Measurements from ENCODE around the gene SPEG.

The SPEG gene

DNA sequence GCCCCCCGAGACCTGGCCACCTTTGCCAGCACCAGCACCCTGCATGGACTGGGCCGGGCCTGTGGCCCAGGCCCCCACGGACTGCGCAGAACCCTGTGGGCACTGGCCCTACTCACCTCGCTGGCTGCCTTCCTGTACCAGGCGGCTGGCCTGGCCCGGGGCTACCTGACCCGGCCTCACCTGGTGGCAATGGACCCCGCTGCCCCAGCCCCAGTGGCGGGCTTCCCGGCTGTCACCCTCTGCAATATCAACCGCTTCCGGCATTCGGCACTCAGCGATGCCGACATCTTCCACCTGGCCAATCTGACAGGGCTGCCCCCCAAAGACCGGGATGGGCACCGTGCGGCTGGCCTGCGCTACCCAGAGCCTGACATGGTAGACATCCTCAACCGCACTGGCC, 80.2 kb downstream of the SPEG start:
- Histone ChIP-seq H4K20me1 (ENCODE audit: insufficient read depth, low read length) (no peaks in the 10 kb centered on the region), H3K4me3 (ENCODE audit: low read length) (no peak overlapping the region), H3K4me2 (ENCODE audit: low read length) (no peak overlapping the region), H3K27ac (ENCODE audit: low read length) (no peak overlapping the region), H3K79me2 (ENCODE audit: low read length) (no peaks in the 10 kb centered on the region), H3K9ac (ENCODE audit: low read length) (no peak overlapping the region), H2AFZ (ENCODE audit: low read depth, low read length) (no peak overlapping the region), H3K4me1 (ENCODE audit: low read length) (0 out of 2 replicates have a peak, but pooled peaks cover under 1% of the 10 kb centered on the region), H3K27me3 (ENCODE audit: low read depth, low read length) (peaks cover 24% of the 10 kb centered on the region), H3K36me3 (replicated peaks; ENCODE audit: low read depth, low read length) (no peaks in the 10 kb centered on the region), H3K9me3 (ENCODE audit: insufficient read depth, low read length) (no peaks in the 10 kb centered on the region)
- TF ChIP-seq, protein P1, sequence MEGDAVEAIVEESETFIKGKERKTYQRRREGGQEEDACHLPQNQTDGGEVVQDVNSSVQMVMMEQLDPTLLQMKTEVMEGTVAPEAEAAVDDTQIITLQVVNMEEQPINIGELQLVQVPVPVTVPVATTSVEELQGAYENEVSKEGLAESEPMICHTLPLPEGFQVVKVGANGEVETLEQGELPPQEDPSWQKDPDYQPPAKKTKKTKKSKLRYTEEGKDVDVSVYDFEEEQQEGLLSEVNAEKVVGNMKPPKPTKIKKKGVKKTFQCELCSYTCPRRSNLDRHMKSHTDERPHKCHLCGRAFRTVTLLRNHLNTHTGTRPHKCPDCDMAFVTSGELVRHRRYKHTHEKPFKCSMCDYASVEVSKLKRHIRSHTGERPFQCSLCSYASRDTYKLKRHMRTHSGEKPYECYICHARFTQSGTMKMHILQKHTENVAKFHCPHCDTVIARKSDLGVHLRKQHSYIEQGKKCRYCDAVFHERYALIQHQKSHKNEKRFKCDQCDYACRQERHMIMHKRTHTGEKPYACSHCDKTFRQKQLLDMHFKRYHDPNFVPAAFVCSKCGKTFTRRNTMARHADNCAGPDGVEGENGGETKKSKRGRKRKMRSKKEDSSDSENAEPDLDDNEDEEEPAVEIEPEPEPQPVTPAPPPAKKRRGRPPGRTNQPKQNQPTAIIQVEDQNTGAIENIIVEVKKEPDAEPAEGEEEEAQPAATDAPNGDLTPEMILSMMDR (IDR thresholded peaks at IDR 0.05; ENCODE audit: low read depth, low read length), result no peak
- no peak for TF ChIP-seq EZH2phosphoT487 (IDR thresholded peaks at IDR 0.05; ENCODE audit: low read depth)

DNA sequence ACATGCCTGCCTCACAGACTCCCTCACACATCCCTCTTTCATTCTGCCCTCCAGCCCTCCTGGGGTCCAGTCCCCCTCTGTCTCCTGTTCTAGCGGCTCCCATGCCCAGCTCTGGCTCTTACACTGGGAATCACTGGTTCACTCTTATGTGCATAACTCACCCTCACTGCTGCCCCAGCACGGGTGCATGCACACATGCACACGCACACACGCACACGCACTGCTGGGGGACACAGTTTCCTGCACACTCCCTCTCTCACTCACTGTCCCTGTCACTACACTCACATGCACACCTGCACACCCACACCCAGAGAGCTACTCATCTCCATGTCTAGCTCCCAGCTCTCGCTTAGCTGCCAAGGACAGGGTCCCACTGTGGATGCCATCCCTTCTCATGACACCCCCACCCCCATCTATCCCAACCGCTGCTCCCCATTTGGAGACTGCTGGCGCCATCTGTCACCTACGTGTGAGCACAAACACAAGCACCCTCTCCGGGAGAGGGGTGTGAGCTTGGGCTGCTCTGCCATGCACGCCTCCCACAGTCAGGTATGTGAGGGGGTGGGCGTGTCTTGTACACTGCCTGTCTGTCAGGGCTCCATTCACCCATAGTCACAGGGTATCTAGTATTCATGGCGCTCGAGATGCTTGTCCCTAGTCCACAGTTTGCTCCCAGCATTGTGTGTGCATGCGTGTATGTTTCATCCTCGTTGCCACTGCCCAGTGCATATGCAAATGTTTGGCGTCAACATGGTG, 81.4 kb downstream of the SPEG start:
- Histone ChIP-seq H4K20me1 (ENCODE audit: insufficient read depth, low read length) (no peaks in the 10 kb centered on the region), H2AFZ (ENCODE audit: low read depth, low read length) (no peak overlapping the region), H3K4me2 (ENCODE audit: low read length) (no peak overlapping the region), H3K79me2 (ENCODE audit: low read length) (no peaks in the 10 kb centered on the region), H3K4me1 (ENCODE audit: low read length) (no peaks in the 10 kb centered on the region), H3K27me3 (ENCODE audit: low read depth, low read length) (peaks cover 32% of the 10 kb centered on the region), H3K27ac (ENCODE audit: low read length) (no peak overlapping the region), H3K36me3 (replicated peaks; ENCODE audit: low read depth, low read length) (no peaks in the 10 kb centered on the region), H3K4me3 (ENCODE audit: low read length) (no peak overlapping the region), H3K9ac (ENCODE audit: low read length) (no peak overlapping the region), H3K9me3 (ENCODE audit: insufficient read depth, low read length) (no peaks in the 10 kb centered on the region)
- TF ChIP-seq, protein P1 (IDR thresholded peaks at IDR 0.05; ENCODE audit: low read depth, low read length), result no peak
- TF ChIP-seq EZH2phosphoT487 (IDR thresholded peaks at IDR 0.05; ENCODE audit: low read depth), result no peak

DNA sequence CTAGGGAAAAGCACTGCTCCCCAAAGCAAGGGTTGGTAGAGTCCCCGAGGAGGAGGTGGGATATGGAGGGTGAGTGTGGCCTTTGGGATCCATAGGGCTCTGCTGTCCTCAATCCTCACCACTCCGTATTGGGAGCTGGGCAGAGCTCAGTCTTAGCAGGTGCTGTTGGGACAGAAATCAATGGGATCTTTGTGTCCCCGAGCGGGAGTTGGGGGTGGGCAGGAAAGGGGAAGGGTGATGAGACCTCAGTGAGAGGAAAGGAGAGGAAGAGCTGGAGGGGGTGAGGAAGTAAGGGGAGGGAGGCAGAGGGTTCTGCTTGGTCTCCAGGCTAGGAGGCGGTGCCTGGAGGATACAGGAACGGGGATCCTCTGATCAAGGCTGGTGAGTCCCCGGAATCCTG, 82.2 kb downstream of the SPEG start:
- TF ChIP-seq, protein P1 (IDR thresholded peaks at IDR 0.05; ENCODE audit: low read depth, low read length), result no peak
- TF ChIP-seq EZH2phosphoT487 (IDR thresholded peaks at IDR 0.05; ENCODE audit: low read depth), result no peak
- no peaks in the 10 kb centered on the region for H3K79me2 ChIP-seq (ENCODE audit: low read length)
- H3K9me3 ChIP-seq (ENCODE audit: insufficient read depth, low read length), result no peaks in the 10 kb centered on the region
- H3K9ac ChIP-seq (ENCODE audit: low read length), result no peak overlapping the region
- no peak overlapping the region for H2AFZ ChIP-seq (ENCODE audit: low read depth, low read length)
- no peaks in the 10 kb centered on the region for H3K4me1 ChIP-seq (ENCODE audit: low read length)
- peaks cover 31% of the 10 kb centered on the region for H3K27me3 ChIP-seq (ENCODE audit: low read depth, low read length)
- H3K4me3 ChIP-seq (ENCODE audit: low read length), result no peak overlapping the region
- no peak overlapping the region for H3K4me2 ChIP-seq (ENCODE audit: low read length)
- H4K20me1 ChIP-seq (ENCODE audit: insufficient read depth, low read length), result no peaks in the 10 kb centered on the region
- H3K36me3 ChIP-seq (replicated peaks; ENCODE audit: low read depth, low read length), result no peaks in the 10 kb centered on the region
- no peak overlapping the region for H3K27ac ChIP-seq (ENCODE audit: low read length)

DNA sequence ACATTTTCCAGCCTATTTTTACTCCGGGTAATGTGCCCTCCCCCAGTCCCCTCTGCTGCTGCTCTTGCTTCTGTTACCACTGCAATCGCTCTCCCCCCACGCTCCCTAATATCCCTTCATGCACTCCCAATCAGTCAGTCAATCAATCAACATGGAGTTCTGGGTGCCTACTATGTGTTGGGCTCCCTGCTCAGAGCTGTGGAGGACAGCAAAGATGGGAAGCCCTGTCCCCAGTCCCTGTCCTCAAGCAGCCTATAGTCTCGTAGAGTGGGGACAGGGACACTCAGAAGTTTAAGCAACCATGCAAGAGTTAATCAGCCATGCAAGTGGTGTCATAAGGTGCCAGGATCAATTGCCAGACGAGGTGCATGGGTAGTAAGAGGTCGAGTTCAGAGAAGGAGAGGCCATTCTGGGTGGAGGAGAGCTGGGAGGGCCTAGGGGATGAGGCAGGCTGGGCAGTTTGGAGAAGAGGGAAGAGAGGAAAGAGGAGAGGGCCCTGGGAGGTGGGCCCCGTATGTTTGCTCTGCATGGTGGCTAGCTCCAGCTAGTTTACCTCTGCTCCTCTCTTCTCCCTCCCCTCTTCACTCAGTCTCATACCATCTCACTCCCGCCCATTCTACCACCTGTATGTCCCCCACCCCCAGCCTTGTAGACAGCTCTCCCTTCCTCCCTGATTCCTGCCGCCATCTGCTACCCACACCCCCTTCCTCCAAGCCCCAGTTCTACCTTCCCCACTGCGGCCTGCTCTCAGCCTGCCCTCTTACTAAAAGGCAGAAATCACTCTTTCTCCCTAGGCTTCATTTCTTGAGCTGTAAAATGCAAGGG, 83.5 kb downstream of the SPEG start:
- H3K9me3 ChIP-seq (ENCODE audit: insufficient read depth, low read length), result no peaks in the 10 kb centered on the region
- H3K79me2 ChIP-seq (ENCODE audit: low read length), result no peaks in the 10 kb centered on the region
- no peaks in the 10 kb centered on the region for H3K36me3 ChIP-seq (replicated peaks; ENCODE audit: low read depth, low read length)
- no peaks in the 10 kb centered on the region for H3K4me1 ChIP-seq (ENCODE audit: low read length)
- H3K4me2 ChIP-seq (ENCODE audit: low read length), result no peak overlapping the region
- H3K27me3 ChIP-seq (ENCODE audit: low read depth, low read length), result peaks cover 20% of the 10 kb centered on the region
- H3K9ac ChIP-seq (ENCODE audit: low read length), result no peak overlapping the region
- no peak overlapping the region for H3K27ac ChIP-seq (ENCODE audit: low read length)
- no peak overlapping the region for H3K4me3 ChIP-seq (ENCODE audit: low read length)
- no peak overlapping the region for H2AFZ ChIP-seq (ENCODE audit: low read depth, low read length)
- no peak for TF ChIP-seq EZH2phosphoT487 (IDR thresholded peaks at IDR 0.05; ENCODE audit: low read depth)
- TF ChIP-seq, protein P1 (IDR thresholded peaks at IDR 0.05; ENCODE audit: low read depth, low read length), result no peak
- H4K20me1 ChIP-seq (ENCODE audit: insufficient read depth, low read length), result no peaks in the 10 kb centered on the region

Data from OCI-LY3 (cell line).